Activated T-helper 2 cell treated with anti-CD3 and anti-CD28 coated beads, Interferon-gamma antibody, Interleukin-2, Interleukin-4, amounts not matched to agents 10 μg/mL and 5 μg/mL and 100 μg/mL, durations not matched to agents 14 hours and 24 hours and 36 hours (primary cell): ENCODE results near the gene ZC3H18. TPM values are rescaled to one million over a fixed set of nuclear protein-coding genes. Genes with fewer than 3 reads are reported as not detected.

Experiments
- DNase-seq: peaks from one replicate; pipeline ENCODE4 v3.0.0; 2021; ENCODE audit warnings: low spot score
- H3K27ac Mint-ChIP-seq: one replicate; pipeline ENCODE4 v1.8.0; 2021; ENCODE audit warnings: mixed read lengths
- H3K27me3 Mint-ChIP-seq: one replicate; pipeline ENCODE4 v1.8.0; 2021; ENCODE audit warnings: low read depth, mixed read lengths
- H3K36me3 Mint-ChIP-seq: one replicate; pipeline ENCODE4 v1.8.0; 2021; ENCODE audit warnings: low read depth, mixed read lengths
- H3K4me1 Mint-ChIP-seq: one replicate; pipeline ENCODE4 v1.8.0; 2021; ENCODE audit warnings: low read depth, mixed read lengths
- H3K4me3 Mint-ChIP-seq: one replicate; pipeline ENCODE4 v1.8.0; 2021; ENCODE audit warnings: low read depth, mild to moderate bottlenecking, moderate library complexity, mixed read lengths
- H3K9me3 Mint-ChIP-seq: one replicate; pipeline ENCODE4 v1.8.0; 2021; ENCODE audit warnings: mixed read lengths
- intact Hi-C: fragments of 100-400 bp; cut with micrococcal nuclease; formaldehyde crosslinking; loops from one replicate; pipeline ENCODE4 v1.15.1; 2023
- total RNA-seq: library from RNA; stranded (reverse); gene quantifications from 2 replicates; pipeline ENCODE4 v1.2.3, GENCODE V29; 2022

Gene ZC3H18
- total RNA-seq, 1 donor from 2014 or later, result 93.9 TPM

DNA sequence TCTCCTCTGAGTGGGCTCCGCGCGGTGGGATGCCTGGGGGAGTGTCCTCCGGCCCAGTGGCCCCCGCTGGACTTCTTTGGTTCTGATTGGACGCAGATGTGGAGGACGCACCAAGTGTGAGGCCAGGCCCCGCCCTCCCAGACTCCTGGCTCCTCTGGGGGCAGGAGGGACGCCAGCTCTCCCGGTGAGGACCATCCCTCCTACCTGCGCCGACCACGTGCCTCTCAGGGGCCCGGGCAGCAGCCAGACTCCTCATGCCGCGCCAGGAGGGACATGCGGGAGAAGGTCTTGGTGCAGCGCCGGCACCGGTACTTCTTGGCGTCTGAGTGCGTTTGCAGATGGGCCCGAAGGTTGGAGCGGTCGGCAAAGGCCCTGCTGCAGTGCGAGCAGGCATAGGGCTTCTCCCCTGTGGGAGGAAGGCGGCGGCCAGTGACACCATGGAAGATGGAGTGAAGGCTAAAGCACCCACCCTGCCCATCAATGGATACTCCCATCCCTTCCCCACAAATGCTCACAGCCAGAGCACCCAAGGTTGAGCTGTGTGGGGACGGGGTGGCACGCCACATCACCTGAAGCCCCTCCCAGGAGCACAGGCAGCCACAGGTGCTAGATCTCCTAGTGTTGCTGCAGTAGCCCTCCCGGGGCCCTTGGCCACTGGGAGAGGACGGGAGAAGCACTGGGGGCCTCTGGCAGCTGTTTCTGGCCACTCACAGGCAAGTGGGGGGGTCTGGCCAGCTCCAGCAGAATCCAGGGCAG, 108.2 kb downstream of the ZC3H18 start:
- peaks cover 15% of the 10 kb centered on the region for H3K4me1 Mint-ChIP-seq
- H3K4me3 Mint-ChIP-seq, result no peak overlapping the region
- H3K36me3 Mint-ChIP-seq, result peaks cover 3% of the 10 kb centered on the region
- no peak for DNase-seq
- no peaks in the 10 kb centered on the region for H3K9me3 Mint-ChIP-seq
- no peaks in the 10 kb centered on the region for H3K27me3 Mint-ChIP-seq
- H3K27ac Mint-ChIP-seq, result no peak overlapping the region
- intact Hi-C loops, result no loop called here

DNA sequence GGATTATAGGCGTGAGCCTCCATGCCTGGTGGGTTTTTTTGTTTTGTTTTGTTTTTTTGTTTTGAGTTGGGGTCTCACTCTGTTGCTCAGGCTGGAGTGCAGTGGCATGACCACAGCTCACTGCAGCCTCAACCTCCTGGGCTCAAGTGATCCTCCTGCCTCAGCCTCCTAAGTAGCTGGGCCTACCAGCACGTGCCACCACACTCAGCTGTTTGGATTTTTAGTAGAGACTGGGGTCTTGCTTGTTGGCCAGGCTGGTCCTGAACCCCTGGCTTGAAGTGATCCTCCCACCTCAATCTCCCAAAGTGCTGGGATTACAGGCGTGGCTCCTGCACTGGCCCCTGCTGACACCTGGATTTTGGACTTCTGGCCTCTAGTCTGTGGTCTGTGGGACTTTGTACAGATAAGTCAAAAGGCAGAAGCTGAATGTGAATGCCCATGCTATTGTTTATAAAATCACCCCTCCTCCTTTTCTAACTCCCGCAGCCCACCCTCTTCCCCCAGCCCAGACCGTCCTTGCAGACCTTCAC, 110.4 kb downstream of the ZC3H18 start:
- no peak overlapping the region for H3K27ac Mint-ChIP-seq
- intact Hi-C loops, result loop anchor here (2.0 kb wide), 1 partner anchor 16 kb away; no protein-coding TSS in a partner anchor
- no peak for DNase-seq
- no peak overlapping the region for H3K4me3 Mint-ChIP-seq
- no peaks in the 10 kb centered on the region for H3K27me3 Mint-ChIP-seq
- H3K9me3 Mint-ChIP-seq, result no peaks in the 10 kb centered on the region
- peaks cover 3% of the 10 kb centered on the region for H3K36me3 Mint-ChIP-seq
- H3K4me1 Mint-ChIP-seq, result peaks cover 24% of the 10 kb centered on the region

- Mint-ChIP-seq H3K4me1 (peaks cover 24% of the 10 kb centered on the region), H3K27ac (peak overlapping the region; percentile 84), H3K36me3 (peaks cover 3% of the 10 kb centered on the region), H3K27me3 (no peaks in the 10 kb centered on the region), H3K9me3 (no peaks in the 10 kb centered on the region), H3K4me3 (no peak overlapping the region)
- intact Hi-C loops, result loop anchor here (2.0 kb wide), 1 partner anchor 16 kb away; no protein-coding TSS in a partner anchor
- no peak for DNase-seq
Measured at GRCh38 chr16:88681084-88681680, 111.0 kb downstream of the ZC3H18 start.

Other genes with a start within 250 kb of the ZC3H18 start
- 0.59 and 0.67 TPM in 2 replicates for gene ZNF469, start 187.4 kb upstream of the ZC3H18 start, total RNA-seq
- 12.9 and 14.5 TPM in 2 replicates for gene ZFPM1, start 117.1 kb upstream of the ZC3H18 start, total RNA-seq
- not detected in 2 replicates for gene IL17C, start 68.2 kb downstream of the ZC3H18 start, total RNA-seq
- gene CYBA, start 80.7 kb downstream of the ZC3H18 start, total RNA-seq, result 233 and 242 TPM in 2 replicates
- 132 and 137 TPM in 2 replicates for gene MVD, start 92.7 kb downstream of the ZC3H18 start, total RNA-seq
- 2.0 and 2.3 TPM in 2 replicates for gene SNAI3, start 116.1 kb downstream of the ZC3H18 start, total RNA-seq
- 39.9 and 52.1 TPM in 2 replicates for gene RNF166, start 136.0 kb downstream of the ZC3H18 start, total RNA-seq
- gene CTU2, start 136.1 kb downstream of the ZC3H18 start, total RNA-seq, result 43.8 and 43.9 TPM in 2 replicates
- gene PIEZO1, start 214.8 kb downstream of the ZC3H18 start, total RNA-seq, result 240 and 255 TPM in 2 replicates
- gene CDT1, start 233.4 kb downstream of the ZC3H18 start, total RNA-seq, result 79.9 and 90.9 TPM in 2 replicates
- gene APRT, start 241.5 kb downstream of the ZC3H18 start, total RNA-seq, result 294 and 300 TPM in 2 replicates